ENCODE results near the gene TSGA10. TPM values are rescaled to one million over a fixed set of nuclear protein-coding genes. Genes with fewer than 3 reads are reported as not detected.
"Not testable (repeated sequence)": the region's sequence is repeated elsewhere in the genome, so short reads cannot be mapped to it uniquely, and the experiment has no call there.

The TSGA10 gene
- total and polyA plus RNA-seq, 2 donors (not counting 3 experiments of a cell fraction or from before 2014, with no cell fraction given): 0.12 to 2.7 TPM

- POLR2A ChIA-PET: no interaction called here
- intact Hi-C loops (cut with micrococcal nuclease): no loop called here
Observed at GRCh38 chr2:99198103-99198841, 43.5 kb upstream of the TSGA10 start.

GRCh38 chr2:99192364-99192763, 37.6 kb upstream of the TSGA10 start:
- H3K4me2 ChIP-seq (ENCODE audit: insufficient read depth, low read length); BruUV-seq (replicated peaks); H3K27me3 ChIP-seq (ENCODE audit: control insufficient read depth in 2 of 2, insufficient read depth in 2 of 2, low read length in 2 of 2); H3K9me1 ChIP-seq (replicated peaks; ENCODE audit: control insufficient read depth, extremely low read depth, insufficient read depth, low read length); H2AFZ ChIP-seq (ENCODE audit: low read depth, low read length); H3K9ac ChIP-seq (replicated peaks; ENCODE audit: extremely low read depth, insufficient read depth, low read length); FAIRE-seq; DNase-seq (ENCODE audit: low read depth, low spot score); H3K4me3 ChIP-seq (replicated peaks in 1 of 3; ENCODE audit: insufficient read depth in 1 of 3, low read depth in 1 of 3, low read length in 3 of 3); POLR2A ChIA-PET; intact Hi-C loops (cut with micrococcal nuclease); H3K36me3 ChIP-seq (ENCODE audit: control insufficient read depth in 2 of 2, extremely low read depth in 1 of 2, insufficient read depth in 2 of 2, low read length in 2 of 2); H3K9me3 ChIP-seq (replicated peaks; ENCODE audit: control insufficient read depth, insufficient read depth, low read length); H4K20me1 ChIP-seq (replicated peaks; ENCODE audit: control insufficient read depth, extremely low read depth, insufficient read depth, low read length); dilution Hi-C loops (cut with MboI; ENCODE audit: extremely low pct_ligation_motif_present, low sequenced_read_pairs); H3K79me2 ChIP-seq (ENCODE audit: control insufficient read depth, insufficient read depth, low read length); CTCF ChIA-PET; H3K4me1 ChIP-seq (ENCODE audit: control insufficient read depth, extremely low read depth, insufficient read depth, low read length); H3K27ac ChIP-seq (ENCODE audit: insufficient read depth, low read depth, low read length): not testable (repeated sequence)

More at GRCh38 chr2:99198103-99198841, 43.5 kb upstream of the TSGA10 start:
- no peak overlapping the region for H3K27ac ChIP-seq (ENCODE audit: insufficient read depth, low read depth, low read length)
- H3K4me1 ChIP-seq (ENCODE audit: control insufficient read depth, extremely low read depth, insufficient read depth, low read length): no peaks in the 10 kb centered on the region
- H3K4me3 ChIP-seq (replicated peaks in 1 of 3; ENCODE audit: insufficient read depth in 1 of 3, low read depth in 1 of 3, low read length in 3 of 3): no peak overlapping the region
- no peaks in the 10 kb centered on the region for H3K79me2 ChIP-seq (ENCODE audit: control insufficient read depth, insufficient read depth, low read length)
- dilution Hi-C loops (cut with MboI; ENCODE audit: extremely low pct_ligation_motif_present, low sequenced_read_pairs): no loop called here
- BruUV-seq (replicated peaks): no TSS peak
- TF ChIP-seq POLR2AphosphoS5 (IDR thresholded peaks at IDR 0.05; ENCODE audit: insufficient read depth, low read depth, low read length) (no peak), GATA2 (IDR thresholded peaks at IDR 0.05; ENCODE audit: insufficient read depth, insufficient read length, low read depth, low read length) (no peak), JUN (IDR thresholded peaks at IDR 0.05; ENCODE audit: borderline replicate concordance, insufficient read depth, insufficient read length, low read depth) (no peak), POLR2A (IDR thresholded peaks at IDR 0.05; ENCODE audit: low read depth, low read length) (no peak), MAX (IDR thresholded peaks at IDR 0.05; ENCODE audit: insufficient read depth, insufficient read length) (no peak), EZH2 (IDR thresholded peaks at IDR 0.05; ENCODE audit: borderline replicate concordance, low read depth, low read length, severe bottlenecking) (no peak), FOS (IDR thresholded peaks at IDR 0.05; ENCODE audit: borderline replicate concordance, insufficient read depth, low read length) (no peak), CTCF (IDR thresholded peaks at IDR 0.05; ENCODE audit: extremely low read depth in 1 of 2, insufficient read depth in 1 of 2, low read depth in 1 of 2, low read length in 2 of 2) (no peak), MYC (IDR thresholded peaks at IDR 0.05; ENCODE audit: low read depth, low read length) (no peak)
- no peaks in the 10 kb centered on the region for H3K9me1 ChIP-seq (replicated peaks; ENCODE audit: control insufficient read depth, extremely low read depth, insufficient read depth, low read length)
- H2AFZ ChIP-seq (ENCODE audit: low read depth, low read length): no peak overlapping the region
- DNase-seq (ENCODE audit: low read depth, low spot score): no peak
- FAIRE-seq: no peak
- H3K9ac ChIP-seq (replicated peaks; ENCODE audit: extremely low read depth, insufficient read depth, low read length): no peak overlapping the region
- no peaks in the 10 kb centered on the region for H3K9me3 ChIP-seq (replicated peaks; ENCODE audit: control insufficient read depth, insufficient read depth, low read length)
- H3K27me3 ChIP-seq (ENCODE audit: control insufficient read depth in 2 of 2, insufficient read depth in 2 of 2, low read length in 2 of 2): no peaks in the 10 kb centered on the region
- H3K36me3 ChIP-seq (ENCODE audit: control insufficient read depth in 2 of 2, extremely low read depth in 1 of 2, insufficient read depth in 2 of 2, low read length in 2 of 2): peaks cover 0 to 6% of the 10 kb centered on the region in 2 experiments
- CTCF ChIA-PET: no interaction called here
- H4K20me1 ChIP-seq (replicated peaks; ENCODE audit: control insufficient read depth, extremely low read depth, insufficient read depth, low read length): no peaks in the 10 kb centered on the region
- H3K4me2 ChIP-seq (ENCODE audit: insufficient read depth, low read length): no peak overlapping the region

Data from endothelial cell of umbilical vein (primary cell).